Measurements from ENCODE around the gene TMC1.

DNA sequence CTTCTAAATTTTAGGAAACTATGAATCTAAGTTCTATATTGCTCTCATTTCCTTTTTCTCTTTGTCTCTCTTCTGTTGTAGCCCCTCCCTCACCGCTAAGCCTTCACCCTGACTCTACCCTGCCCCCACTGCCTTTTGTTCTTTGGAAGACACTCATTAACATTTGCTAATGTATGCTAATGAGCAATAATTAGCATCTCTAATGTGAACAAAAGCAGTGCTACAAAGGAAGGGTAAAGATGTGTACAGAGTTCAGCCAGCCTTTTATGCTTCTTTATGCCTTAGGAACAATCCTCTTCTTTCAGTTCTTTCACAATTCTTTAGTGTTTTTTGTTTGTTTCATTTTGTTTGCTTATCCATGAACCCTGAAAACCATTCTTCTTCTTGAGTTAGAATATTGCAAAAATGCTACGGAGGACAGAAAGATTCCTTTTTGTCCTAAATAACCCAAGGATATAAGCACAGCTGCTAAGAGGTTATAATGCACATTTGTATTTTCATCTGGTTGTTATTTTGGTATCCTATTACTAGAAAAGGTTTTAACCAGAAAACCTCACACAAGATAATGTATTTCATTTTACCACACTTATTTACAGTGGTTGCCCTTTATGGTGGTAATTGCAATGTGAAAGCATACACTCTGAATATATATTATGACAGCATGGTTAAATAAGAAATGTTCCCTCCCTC, 159.3 kb downstream of the TMC1 start:
- TF ChIP-seq, protein P1, sequence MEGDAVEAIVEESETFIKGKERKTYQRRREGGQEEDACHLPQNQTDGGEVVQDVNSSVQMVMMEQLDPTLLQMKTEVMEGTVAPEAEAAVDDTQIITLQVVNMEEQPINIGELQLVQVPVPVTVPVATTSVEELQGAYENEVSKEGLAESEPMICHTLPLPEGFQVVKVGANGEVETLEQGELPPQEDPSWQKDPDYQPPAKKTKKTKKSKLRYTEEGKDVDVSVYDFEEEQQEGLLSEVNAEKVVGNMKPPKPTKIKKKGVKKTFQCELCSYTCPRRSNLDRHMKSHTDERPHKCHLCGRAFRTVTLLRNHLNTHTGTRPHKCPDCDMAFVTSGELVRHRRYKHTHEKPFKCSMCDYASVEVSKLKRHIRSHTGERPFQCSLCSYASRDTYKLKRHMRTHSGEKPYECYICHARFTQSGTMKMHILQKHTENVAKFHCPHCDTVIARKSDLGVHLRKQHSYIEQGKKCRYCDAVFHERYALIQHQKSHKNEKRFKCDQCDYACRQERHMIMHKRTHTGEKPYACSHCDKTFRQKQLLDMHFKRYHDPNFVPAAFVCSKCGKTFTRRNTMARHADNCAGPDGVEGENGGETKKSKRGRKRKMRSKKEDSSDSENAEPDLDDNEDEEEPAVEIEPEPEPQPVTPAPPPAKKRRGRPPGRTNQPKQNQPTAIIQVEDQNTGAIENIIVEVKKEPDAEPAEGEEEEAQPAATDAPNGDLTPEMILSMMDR (IDR thresholded peaks at IDR 0.05; ENCODE audit: low read depth, low read length), result no peak
- no peak for TF ChIP-seq POLR2A (IDR thresholded peaks at IDR 0.05; ENCODE audit: extremely low read depth, insufficient read length)

Measured in NB4 (cell line).